Mucosa of stomach (tissue), 1 donor: ENCODE results near the gene FXYD7.
A peak's percentile ranks its signal among the peaks of the same experiment; 100 is the strongest.
"Not testable (repeated sequence)": the region's sequence is repeated elsewhere in the genome, so short reads cannot be mapped to it uniquely, and the experiment has no call there.

Source experiments
- H3K27me3 ChIP-seq: one replicate; pipeline ENCODE4 v1.7.0; 2013; ENCODE audit warnings: mild to moderate bottlenecking, low read length; ENCODE audit not compliant: control insufficient read depth, insufficient read depth
- H3K36me3 ChIP-seq: one replicate; pipeline ENCODE4 v1.7.0; 2013; ENCODE audit warnings: low read length; ENCODE audit not compliant: control insufficient read depth, insufficient read depth
- H3K4me1 ChIP-seq: one replicate; pipeline ENCODE4 v1.7.0; 2013; ENCODE audit warnings: mild to moderate bottlenecking, low read length; ENCODE audit not compliant: control insufficient read depth, insufficient read depth
- H3K4me3 ChIP-seq: one replicate; pipeline ENCODE4 v1.7.0; 2013; ENCODE audit warnings: low read length
- H3K9ac ChIP-seq: one replicate; pipeline ENCODE4 v1.7.0; 2013; ENCODE audit warnings: mild to moderate bottlenecking, low read length, moderate library complexity
- H3K9me3 ChIP-seq: one replicate; pipeline ENCODE4 v1.7.0; 2013; ENCODE audit warnings: mild to moderate bottlenecking, low read length, moderate library complexity; ENCODE audit not compliant: control insufficient read depth
- donor health status: Pancreatic carcinoma.

Gene FXYD7

GRCh38 chr19:35144259-35144599 lies 1.2 kb downstream of the FXYD7 start:
- Histone ChIP-seq H3K9ac (no peak overlapping the region), H3K4me1 (peaks cover 21% of the 10 kb centered on the region), H3K4me3 (no peak overlapping the region), H3K9me3 (no peaks in the 10 kb centered on the region), H3K27me3 (peaks cover 21% of the 10 kb centered on the region), H3K36me3 (no peaks in the 10 kb centered on the region)

GRCh38 chr19:35144600-35145436 lies 1.8 kb downstream of the FXYD7 start:
- Histone ChIP-seq H3K4me3 (no peak overlapping the region), H3K27me3 (peaks cover 21% of the 10 kb centered on the region), H3K36me3 (no peaks in the 10 kb centered on the region), H3K9me3 (no peaks in the 10 kb centered on the region), H3K4me1 (peaks cover 21% of the 10 kb centered on the region), H3K9ac (no peak overlapping the region)

- Histone ChIP-seq H3K4me3 (no peak overlapping the region), H3K27me3 (peaks cover 25% of the 10 kb centered on the region), H3K36me3 (no peaks in the 10 kb centered on the region), H3K9ac (no peak overlapping the region), H3K4me1 (peaks cover 8% of the 10 kb centered on the region), H3K9me3 (no peaks in the 10 kb centered on the region)
These were observed 3.8 kb downstream of the FXYD7 start for GRCh38 chr19:35146746-35147459.

DNA sequence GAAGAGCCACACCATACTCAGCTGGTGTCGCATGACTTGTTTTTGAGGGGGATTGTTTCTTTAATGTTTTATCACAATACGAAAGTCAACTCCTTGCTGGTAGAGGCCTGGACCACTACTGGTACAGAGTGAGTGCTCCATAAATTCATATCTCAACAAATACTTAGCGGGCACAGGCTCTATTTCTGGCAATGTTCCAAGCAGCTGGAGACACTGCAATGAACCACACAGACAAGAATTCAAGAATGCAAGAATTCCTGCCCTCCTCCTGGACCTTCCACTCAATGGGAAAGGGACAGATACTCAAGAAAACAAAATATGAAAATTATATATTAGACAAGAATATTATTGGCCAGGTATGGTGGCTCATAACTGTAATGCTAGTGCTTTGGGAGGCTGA lies 6.4 kb downstream of the FXYD7 start:
- Histone ChIP-seq H3K9me3 (no peaks in the 10 kb centered on the region), H3K4me3 (no peak overlapping the region), H3K36me3 (no peaks in the 10 kb centered on the region), H3K9ac (no peak overlapping the region), H3K27me3 (peaks cover 16% of the 10 kb centered on the region), H3K4me1 (peaks cover 12% of the 10 kb centered on the region)

DNA sequence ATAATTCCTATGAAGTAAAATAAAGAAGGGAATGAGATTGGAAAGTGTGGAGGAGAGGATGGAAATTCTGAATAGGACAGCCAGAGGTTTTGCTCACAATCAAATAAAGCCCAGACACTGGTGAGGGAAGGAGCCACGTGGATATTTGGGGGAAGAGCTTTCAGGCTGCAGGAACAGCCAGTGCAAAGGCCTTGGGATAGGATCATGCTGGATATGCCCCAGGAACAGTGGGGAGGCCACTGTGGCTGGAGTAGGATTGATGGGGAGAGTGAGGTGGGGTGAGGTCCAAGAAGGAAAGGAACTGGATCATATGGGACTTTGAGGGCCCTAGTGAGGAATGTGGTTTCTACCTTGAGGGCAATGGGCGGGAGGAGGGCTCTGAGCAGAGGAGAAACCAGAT lies 7.4 kb downstream of the FXYD7 start:
- no peaks in the 10 kb centered on the region for H3K36me3 ChIP-seq
- no peak overlapping the region for H3K4me3 ChIP-seq
- H3K27me3 ChIP-seq: peaks cover 16% of the 10 kb centered on the region
- no peak overlapping the region for H3K9ac ChIP-seq
- no peaks in the 10 kb centered on the region for H3K9me3 ChIP-seq
- H3K4me1 ChIP-seq: peaks cover 21% of the 10 kb centered on the region

- Histone ChIP-seq H3K27me3 (peaks cover 16% of the 10 kb centered on the region), H3K4me3 (no peak overlapping the region), H3K9me3 (no peaks in the 10 kb centered on the region), H3K36me3 (no peaks in the 10 kb centered on the region), H3K9ac (no peak overlapping the region), H3K4me1 (peaks cover 26% of the 10 kb centered on the region)
These were observed 8.4 kb downstream of the FXYD7 start for GRCh38 chr19:35151273-35152065.

DNA sequence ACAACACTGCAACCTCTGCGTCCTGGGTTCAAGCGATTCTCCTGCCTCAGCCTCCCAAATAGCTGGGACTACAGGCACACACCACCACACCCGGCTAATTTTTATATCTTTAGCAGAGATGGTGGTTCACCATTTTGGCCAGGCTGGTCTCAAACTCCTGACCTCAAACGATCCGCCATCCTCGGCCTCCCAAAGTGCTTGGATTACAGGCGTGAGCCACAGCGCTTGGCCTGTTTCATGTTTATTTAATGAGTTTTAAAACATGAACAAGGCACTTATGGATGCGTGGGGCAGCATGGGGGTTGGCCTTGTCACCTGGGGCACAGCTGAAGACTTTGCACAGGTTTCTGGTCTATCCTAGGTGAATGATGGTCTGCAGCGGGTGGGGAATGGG lies 10.1 kb downstream of the FXYD7 start:
- Histone ChIP-seq H3K4me1 (peaks cover 26% of the 10 kb centered on the region), H3K9ac (peak overlapping the region; percentile 77), H3K27me3 (peaks cover 16% of the 10 kb centered on the region)
- H3K36me3 ChIP-seq, H3K9me3 ChIP-seq, H3K4me3 ChIP-seq: not testable (repeated sequence)

DNA sequence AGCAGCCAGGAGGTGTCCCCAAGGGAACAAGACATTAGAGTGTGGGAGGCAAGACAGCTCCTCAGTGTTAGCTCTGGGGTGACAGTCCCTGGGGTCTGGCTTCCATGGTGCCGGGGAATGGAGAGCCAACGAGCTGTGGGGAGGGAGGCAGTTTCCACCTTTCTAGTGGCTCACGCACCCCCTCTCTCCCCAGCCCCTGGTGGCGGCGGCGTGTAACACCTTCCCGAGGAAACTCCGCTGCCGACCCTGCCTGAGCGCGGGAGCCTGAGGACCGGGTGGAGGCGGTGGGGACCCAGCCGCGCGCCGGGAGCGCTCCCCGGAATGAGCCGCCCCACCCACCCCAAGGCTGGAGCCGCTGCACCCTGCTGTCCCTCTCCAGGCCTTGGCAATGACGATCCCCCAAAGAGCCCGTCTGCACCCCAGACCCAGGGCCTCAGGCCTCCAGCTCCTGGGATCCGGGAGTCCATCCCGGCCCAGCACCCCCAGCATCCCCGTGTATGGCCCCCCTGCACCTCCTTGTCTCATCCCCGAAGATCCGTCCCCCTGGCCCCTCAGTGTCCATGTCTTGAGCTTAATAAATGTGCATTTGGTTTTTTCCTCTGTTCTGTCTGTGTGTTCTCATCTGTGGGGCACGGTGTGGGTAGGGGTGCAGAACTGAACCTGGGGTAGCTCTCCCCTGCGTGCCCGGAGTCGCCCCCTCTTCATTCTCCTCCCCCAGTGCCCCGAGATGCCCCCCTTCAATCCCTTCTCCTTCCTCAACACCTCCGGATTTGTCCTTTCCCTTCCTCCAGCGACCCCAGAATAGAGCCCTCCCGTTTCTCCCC lies 10.9 kb downstream of the FXYD7 start:
- H3K27me3 ChIP-seq: peaks cover 16% of the 10 kb centered on the region
- H3K36me3 ChIP-seq: no peaks in the 10 kb centered on the region
- no peaks in the 10 kb centered on the region for H3K9me3 ChIP-seq
- H3K4me3 ChIP-seq: peak overlapping the region; percentile 82
- peaks cover 26% of the 10 kb centered on the region for H3K4me1 ChIP-seq
- H3K9ac ChIP-seq: peak overlapping the region; percentile 77

- H3K36me3 ChIP-seq: no peaks in the 10 kb centered on the region
- peak within 1 kb of the TSS; percentile 82 for H3K4me3 ChIP-seq
- H3K9ac ChIP-seq: peak within 1 kb of the TSS; percentile 77
- H3K9me3 ChIP-seq: no peaks in the 10 kb centered on the region
- H3K4me1 ChIP-seq: peaks cover 26% of the 10 kb centered on the region
- H3K27me3 ChIP-seq: peaks cover 16% of the 10 kb centered on the region
These were observed 11.7 kb downstream of the FXYD7 start, which contains the start of gene FXYD5 for GRCh38 chr19:35154525-35155406. Gene FXYD5, plus strand, starts transcription at chr19:35154735. Its CDS starts 816 bp downstream, at chr19:35155551.

DNA sequence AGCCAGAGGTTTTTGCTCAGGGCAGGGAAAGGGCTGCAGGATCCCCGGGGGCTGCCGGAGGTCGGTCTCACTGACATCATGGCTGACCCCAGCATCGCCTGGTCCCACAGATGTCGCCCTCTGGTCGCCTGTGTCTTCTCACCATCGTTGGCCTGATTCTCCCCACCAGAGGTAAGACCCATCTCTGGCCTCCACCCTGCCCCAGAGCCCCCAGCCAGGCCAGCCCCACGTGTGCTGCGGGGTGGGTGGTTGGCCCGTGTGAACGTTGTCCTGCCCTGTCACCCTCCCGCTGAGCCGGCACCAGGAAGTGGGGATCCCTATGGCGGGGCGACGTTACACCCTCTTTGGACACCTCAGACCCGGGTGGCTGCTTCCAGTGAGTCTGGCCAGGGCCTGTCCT lies 12.4 kb downstream of the FXYD7 start:
- H3K36me3 ChIP-seq: no peaks in the 10 kb centered on the region
- H3K9me3 ChIP-seq: no peaks in the 10 kb centered on the region
- peaks cover 26% of the 10 kb centered on the region for H3K4me1 ChIP-seq
- H3K4me3 ChIP-seq: peak overlapping the region; percentile 82
- H3K9ac ChIP-seq: peak overlapping the region; percentile 77
- peaks cover 16% of the 10 kb centered on the region for H3K27me3 ChIP-seq
